ENCODE measurements around the gene TMEM175.

Gene TMEM175

GRCh38 chr4:906339-907102 lies 25.7 kb upstream of the TMEM175 start:
- no peaks in the 10 kb centered on the region for H3K9me3 ChIP-seq (ENCODE audit: control insufficient read depth, insufficient read depth, low read length)
- 0 out of 2 replicates have a peak, but pooled peaks cover 4% of the 10 kb centered on the region for H3K36me3 ChIP-seq (ENCODE audit: insufficient read depth, low read length)
- H3K4me1 ChIP-seq (ENCODE audit: insufficient read depth, low read length): no peaks in the 10 kb centered on the region
- no peak overlapping the region for H3K9ac ChIP-seq (ENCODE audit: low read depth, low read length)

- Histone ChIP-seq H3K4me1 (ENCODE audit: insufficient read depth, low read length) (no peaks in the 10 kb centered on the region), H3K9ac (ENCODE audit: low read depth, low read length) (no peak overlapping the region), H3K9me3 (ENCODE audit: control insufficient read depth, insufficient read depth, low read length) (no peaks in the 10 kb centered on the region), H3K36me3 (ENCODE audit: insufficient read depth, low read length) (0 out of 2 replicates have a peak, but pooled peaks cover 6% of the 10 kb centered on the region)
Measured at GRCh38 chr4:907103-907400, 25.2 kb upstream of the TMEM175 start.

- Histone ChIP-seq H3K4me1 (ENCODE audit: insufficient read depth, low read length) (no peaks in the 10 kb centered on the region), H3K9ac (ENCODE audit: low read depth, low read length) (no peak overlapping the region), H3K9me3 (ENCODE audit: control insufficient read depth, insufficient read depth, low read length) (no peaks in the 10 kb centered on the region), H3K36me3 (ENCODE audit: insufficient read depth, low read length) (0 out of 2 replicates have a peak, but pooled peaks cover 6% of the 10 kb centered on the region)
Measured at GRCh38 chr4:907691-908425, 24.4 kb upstream of the TMEM175 start.

GRCh38 chr4:909131-909571 lies 23.1 kb upstream of the TMEM175 start:
- Histone ChIP-seq H3K36me3 (ENCODE audit: insufficient read depth, low read length) (0 out of 2 replicates have a peak, but pooled peaks cover 6% of the 10 kb centered on the region), H3K9ac (ENCODE audit: low read depth, low read length) (no peak overlapping the region), H3K9me3 (ENCODE audit: control insufficient read depth, insufficient read depth, low read length) (no peaks in the 10 kb centered on the region), H3K4me1 (ENCODE audit: insufficient read depth, low read length) (no peaks in the 10 kb centered on the region)

- 0 out of 2 replicates have a peak, but pooled peaks cover 6% of the 10 kb centered on the region for H3K36me3 ChIP-seq (ENCODE audit: insufficient read depth, low read length)
- H3K9ac ChIP-seq (ENCODE audit: low read depth, low read length): no peak overlapping the region
- H3K9me3 ChIP-seq (ENCODE audit: control insufficient read depth, insufficient read depth, low read length): no peaks in the 10 kb centered on the region
- no peaks in the 10 kb centered on the region for H3K4me1 ChIP-seq (ENCODE audit: insufficient read depth, low read length)
Measured at GRCh38 chr4:909821-910220, 22.4 kb upstream of the TMEM175 start.

GRCh38 chr4:910366-911091 lies 21.7 kb upstream of the TMEM175 start:
- Histone ChIP-seq H3K4me1 (ENCODE audit: insufficient read depth, low read length) (no peaks in the 10 kb centered on the region), H3K9ac (ENCODE audit: low read depth, low read length) (no peak overlapping the region), H3K36me3 (ENCODE audit: insufficient read depth, low read length) (0 out of 2 replicates have a peak, but pooled peaks cover 6% of the 10 kb centered on the region), H3K9me3 (ENCODE audit: control insufficient read depth, insufficient read depth, low read length) (no peaks in the 10 kb centered on the region)

- H3K4me1 ChIP-seq (ENCODE audit: insufficient read depth, low read length): no peaks in the 10 kb centered on the region
Measured at GRCh38 chr4:911221-911751, 21.0 kb upstream of the TMEM175 start.

GRCh38 chr4:911871-912490 lies 20.3 kb upstream of the TMEM175 start:
- no peaks in the 10 kb centered on the region for H3K4me1 ChIP-seq (ENCODE audit: insufficient read depth, low read length)
- H3K9me3 ChIP-seq (ENCODE audit: control insufficient read depth, insufficient read depth, low read length): no peaks in the 10 kb centered on the region
- no peak overlapping the region for H3K9ac ChIP-seq (ENCODE audit: low read depth, low read length)
- H3K36me3 ChIP-seq (ENCODE audit: insufficient read depth, low read length): 0 out of 2 replicates have a peak, but pooled peaks cover 6% of the 10 kb centered on the region

More at GRCh38 chr4:911221-911751, 21.0 kb upstream of the TMEM175 start:
- no peak overlapping the region for H3K9ac ChIP-seq (ENCODE audit: low read depth, low read length)
- H3K9me3 ChIP-seq (ENCODE audit: control insufficient read depth, insufficient read depth, low read length): no peaks in the 10 kb centered on the region
- H3K36me3 ChIP-seq (ENCODE audit: insufficient read depth, low read length): 0 out of 2 replicates have a peak, but pooled peaks cover 6% of the 10 kb centered on the region

- Histone ChIP-seq H3K4me1 (ENCODE audit: insufficient read depth, low read length) (no peaks in the 10 kb centered on the region), H3K9me3 (ENCODE audit: control insufficient read depth, insufficient read depth, low read length) (no peaks in the 10 kb centered on the region), H3K36me3 (ENCODE audit: insufficient read depth, low read length) (0 out of 2 replicates have a peak, but pooled peaks cover 6% of the 10 kb centered on the region), H3K9ac (ENCODE audit: low read depth, low read length) (no peak overlapping the region)
Measured at GRCh38 chr4:912548-913279, 19.5 kb upstream of the TMEM175 start.

- Histone ChIP-seq H3K9me3 (ENCODE audit: control insufficient read depth, insufficient read depth, low read length) (no peaks in the 10 kb centered on the region), H3K4me1 (ENCODE audit: insufficient read depth, low read length) (no peaks in the 10 kb centered on the region), H3K9ac (ENCODE audit: low read depth, low read length) (no peak overlapping the region), H3K36me3 (ENCODE audit: insufficient read depth, low read length) (0 out of 2 replicates have a peak, but pooled peaks cover 6% of the 10 kb centered on the region)
Measured at GRCh38 chr4:913280-913618, 19.0 kb upstream of the TMEM175 start.

GRCh38 chr4:914531-914930 lies 17.7 kb upstream of the TMEM175 start:
- Histone ChIP-seq H3K9ac (ENCODE audit: low read depth, low read length) (no peak overlapping the region), H3K4me1 (ENCODE audit: insufficient read depth, low read length) (no peaks in the 10 kb centered on the region), H3K36me3 (ENCODE audit: insufficient read depth, low read length) (0 out of 2 replicates have a peak, but pooled peaks cover 6% of the 10 kb centered on the region), H3K9me3 (ENCODE audit: control insufficient read depth, insufficient read depth, low read length) (no peaks in the 10 kb centered on the region)

GRCh38 chr4:915041-915474 lies 17.2 kb upstream of the TMEM175 start:
- H3K4me1 ChIP-seq (ENCODE audit: insufficient read depth, low read length): no peaks in the 10 kb centered on the region

GRCh38 chr4:915595-915994 lies 16.7 kb upstream of the TMEM175 start:
- no peaks in the 10 kb centered on the region for H3K9me3 ChIP-seq (ENCODE audit: control insufficient read depth, insufficient read depth, low read length)
- H3K9ac ChIP-seq (ENCODE audit: low read depth, low read length): no peak overlapping the region
- no peaks in the 10 kb centered on the region for H3K4me1 ChIP-seq (ENCODE audit: insufficient read depth, low read length)
- 0 out of 2 replicates have a peak, but pooled peaks cover 6% of the 10 kb centered on the region for H3K36me3 ChIP-seq (ENCODE audit: insufficient read depth, low read length)

More at GRCh38 chr4:915041-915474, 17.2 kb upstream of the TMEM175 start:
- Histone ChIP-seq H3K9ac (ENCODE audit: low read depth, low read length) (no peak overlapping the region), H3K9me3 (ENCODE audit: control insufficient read depth, insufficient read depth, low read length) (no peaks in the 10 kb centered on the region), H3K36me3 (ENCODE audit: insufficient read depth, low read length) (0 out of 2 replicates have a peak, but pooled peaks cover 6% of the 10 kb centered on the region)
